Lung microvascular endothelial cell (primary cell): Measurements from ENCODE around the gene TTLL10. TPM values are rescaled to one million over a fixed set of nuclear protein-coding genes. Genes with fewer than 3 reads are reported as not detected.

Source experiments
- DNase-seq, 2 donors: peaks; one replicate each; pipeline versions ENCODE4 v3.0.0 to v3.0.0-alpha.2; 2010; ENCODE audit warnings: low read depth in 2 of 2
- total RNA-seq: library from RNA; depleted of rRNA; stranded (reverse); fragments of >200 nt; gene quantifications from 2 replicates; pipeline ENCODE4 v1.2.1, GENCODE V29; 2014

The TTLL10 gene, protein sequence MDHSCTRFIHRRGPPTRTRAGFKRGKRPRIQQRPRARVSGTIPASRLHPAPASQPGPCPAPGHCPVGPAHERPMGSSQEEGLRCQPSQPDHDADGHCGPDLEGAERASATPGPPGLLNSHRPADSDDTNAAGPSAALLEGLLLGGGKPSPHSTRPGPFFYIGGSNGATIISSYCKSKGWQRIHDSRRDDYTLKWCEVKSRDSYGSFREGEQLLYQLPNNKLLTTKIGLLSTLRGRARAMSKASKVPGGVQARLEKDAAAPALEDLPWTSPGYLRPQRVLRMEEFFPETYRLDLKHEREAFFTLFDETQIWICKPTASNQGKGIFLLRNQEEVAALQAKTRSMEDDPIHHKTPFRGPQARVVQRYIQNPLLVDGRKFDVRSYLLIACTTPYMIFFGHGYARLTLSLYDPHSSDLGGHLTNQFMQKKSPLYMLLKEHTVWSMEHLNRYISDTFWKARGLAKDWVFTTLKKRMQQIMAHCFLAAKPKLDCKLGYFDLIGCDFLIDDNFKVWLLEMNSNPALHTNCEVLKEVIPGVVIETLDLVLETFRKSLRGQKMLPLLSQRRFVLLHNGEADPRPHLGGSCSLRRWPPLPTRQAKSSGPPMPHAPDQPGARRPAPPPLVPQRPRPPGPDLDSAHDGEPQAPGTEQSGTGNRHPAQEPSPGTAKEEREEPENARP
- not detected in 2 replicates for total RNA-seq

DNA sequence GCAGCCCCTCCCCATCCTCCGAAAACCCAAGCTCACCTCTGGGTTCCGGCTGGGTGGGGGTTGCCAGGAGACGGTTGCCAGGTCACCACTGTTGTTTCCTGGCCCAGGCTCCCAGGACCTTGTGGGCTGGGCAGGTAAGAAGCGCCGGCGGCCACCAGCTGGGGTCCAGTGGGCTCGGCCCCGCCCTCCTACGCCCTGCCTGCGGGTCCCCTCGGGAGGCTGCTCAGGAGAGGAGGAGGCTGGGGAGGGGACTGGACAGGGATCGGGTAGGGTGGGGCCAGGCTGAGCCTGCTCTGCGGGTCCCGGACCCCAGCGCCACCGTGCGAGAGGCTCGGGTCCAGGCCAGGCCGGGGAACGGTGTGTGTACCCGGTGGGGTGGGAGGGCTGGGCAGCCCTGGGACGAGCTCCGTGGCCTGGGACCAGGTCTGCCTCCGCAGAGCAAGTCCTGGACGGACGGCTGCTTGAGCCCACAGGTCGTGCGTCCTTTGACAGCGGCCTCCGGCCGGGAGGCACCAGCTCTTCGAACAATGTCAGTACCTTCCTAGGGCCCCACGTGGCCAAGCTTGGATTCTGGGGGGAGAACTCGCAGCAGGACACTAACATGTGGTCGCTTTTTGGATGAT is at the start of gene TTLL10:
TTLL10 (plus strand) TSS at position 88 of the 623 bp plus-strand sequence. CDS start 5,336 bp downstream, outside the sequence.
- DNase-seq, result peak in 1 of 2 donors; percentile 14

DNA sequence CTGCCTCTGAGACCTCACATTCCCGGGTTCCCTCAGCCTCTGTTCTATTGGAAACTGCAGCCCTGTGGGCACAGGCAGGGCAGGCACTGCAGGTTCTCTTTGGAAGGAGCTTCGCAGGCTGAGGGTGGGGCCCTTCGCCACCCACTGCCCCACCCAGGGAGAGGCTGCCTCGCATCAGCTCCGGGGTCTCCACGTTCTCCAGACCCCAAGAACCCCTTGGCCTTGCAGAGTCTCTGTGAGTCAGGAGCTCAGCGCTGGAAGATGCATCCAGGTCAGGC is 49.2 kb upstream of the TTLL10 start:
- DNase-seq, result no peak

DNA sequence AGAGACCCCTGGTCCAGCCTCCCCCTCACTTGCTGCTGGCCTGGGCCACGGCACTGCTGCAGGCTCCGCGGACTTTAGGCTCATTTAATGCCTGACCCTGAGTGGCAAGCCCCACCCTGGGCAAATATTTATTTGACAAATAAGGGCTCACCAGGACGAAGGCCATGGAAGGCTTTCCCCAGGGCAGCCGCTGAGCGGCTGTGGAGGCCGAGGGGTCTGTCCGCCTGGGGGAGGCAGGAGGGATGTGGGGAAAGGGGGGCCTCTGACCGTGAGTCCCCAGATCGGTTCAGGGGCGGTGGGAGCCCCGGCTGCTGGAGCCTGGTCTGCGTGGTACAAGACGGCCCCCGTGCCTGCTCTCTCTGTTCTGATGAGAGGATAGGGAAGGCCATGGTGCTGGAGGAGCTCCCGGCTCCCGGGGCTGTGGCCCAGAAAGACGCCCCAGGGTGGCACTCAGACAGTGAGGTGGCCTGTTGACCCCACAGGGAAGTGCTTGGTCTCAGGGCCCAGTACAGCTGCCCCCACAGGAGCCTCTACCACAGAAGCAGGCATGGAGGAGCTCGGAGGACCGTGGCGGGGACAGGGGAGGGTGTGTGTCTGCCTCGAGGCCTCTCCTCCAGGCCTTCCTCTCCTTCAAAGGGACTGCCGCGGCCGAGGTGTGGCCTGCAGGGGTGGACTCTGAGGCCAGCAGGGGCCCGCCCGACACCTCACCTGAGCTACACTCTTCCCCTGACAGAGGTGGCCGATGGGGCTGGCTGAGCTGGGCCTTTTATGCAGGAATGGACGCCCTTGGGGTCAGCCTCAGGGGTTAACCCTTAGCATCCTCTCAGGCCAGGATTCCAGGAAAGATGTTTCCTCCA is 48.7 kb upstream of the TTLL10 start:
- DNase-seq, result no peak

DNA sequence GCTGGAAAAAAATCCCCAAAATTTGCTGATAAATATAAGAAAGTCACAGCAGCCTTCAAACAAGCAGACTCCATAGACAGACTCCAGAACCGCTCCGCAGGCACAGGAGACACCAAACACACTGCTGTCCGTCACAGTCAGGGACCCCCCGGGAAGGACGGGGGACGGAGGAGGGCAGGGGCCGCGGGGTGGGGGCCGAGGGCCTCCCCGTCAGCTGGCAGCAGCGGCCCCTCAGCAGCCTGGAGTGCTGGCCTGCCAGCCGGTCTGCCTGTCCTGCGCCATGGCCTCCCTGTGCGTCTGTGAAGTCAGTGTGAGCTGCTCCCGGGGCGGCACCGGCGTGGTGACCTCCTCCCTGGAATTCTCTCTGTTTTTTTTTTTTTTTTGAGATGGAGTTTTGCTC is 47.7 kb upstream of the TTLL10 start:
- no peak for DNase-seq

DNA sequence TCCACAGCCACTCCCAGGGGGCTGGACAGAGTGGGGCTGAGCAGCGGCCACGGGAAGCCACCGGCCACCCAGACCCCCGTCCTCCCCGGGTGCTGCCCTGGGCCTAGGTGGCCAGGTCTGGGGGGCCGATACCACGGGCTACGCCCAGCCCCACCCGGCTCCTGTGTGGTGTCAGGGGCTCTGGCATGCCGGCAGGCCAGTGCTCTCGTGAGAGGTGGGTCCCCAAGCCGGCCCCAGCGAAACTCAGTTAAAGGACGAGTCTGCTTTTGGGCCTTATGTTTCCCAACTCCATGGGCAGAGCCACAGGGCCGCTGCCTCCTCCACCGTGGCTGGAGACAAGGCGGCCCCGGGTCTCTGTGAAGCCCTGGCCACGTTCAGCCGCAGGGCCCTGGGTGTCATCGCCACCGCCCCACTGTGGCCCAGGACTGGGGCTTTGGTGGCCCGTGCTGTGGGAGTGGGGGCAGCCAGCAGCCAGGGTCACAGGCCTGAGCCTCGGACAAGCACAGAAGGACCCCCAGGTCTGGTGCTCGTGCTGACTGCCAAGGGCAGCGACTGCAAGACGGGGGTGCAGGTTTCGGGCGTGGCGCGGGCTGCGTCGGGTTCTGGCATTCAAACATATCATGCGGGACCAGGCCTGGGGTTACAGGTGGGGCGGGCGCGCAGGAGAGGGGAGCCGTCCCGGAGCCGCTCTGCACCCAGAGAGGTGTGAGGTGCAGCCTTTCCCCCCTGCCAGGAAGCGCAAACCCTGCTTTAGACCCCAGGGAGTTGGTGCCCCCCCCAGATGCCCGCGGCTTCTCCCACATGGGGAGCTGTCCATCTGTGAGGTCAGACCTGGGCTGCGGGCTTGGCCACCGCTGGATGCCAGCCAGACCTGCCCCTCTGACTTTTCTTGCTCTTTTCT is 45.9 kb upstream of the TTLL10 start:
- DNase-seq, result no peak

DNA sequence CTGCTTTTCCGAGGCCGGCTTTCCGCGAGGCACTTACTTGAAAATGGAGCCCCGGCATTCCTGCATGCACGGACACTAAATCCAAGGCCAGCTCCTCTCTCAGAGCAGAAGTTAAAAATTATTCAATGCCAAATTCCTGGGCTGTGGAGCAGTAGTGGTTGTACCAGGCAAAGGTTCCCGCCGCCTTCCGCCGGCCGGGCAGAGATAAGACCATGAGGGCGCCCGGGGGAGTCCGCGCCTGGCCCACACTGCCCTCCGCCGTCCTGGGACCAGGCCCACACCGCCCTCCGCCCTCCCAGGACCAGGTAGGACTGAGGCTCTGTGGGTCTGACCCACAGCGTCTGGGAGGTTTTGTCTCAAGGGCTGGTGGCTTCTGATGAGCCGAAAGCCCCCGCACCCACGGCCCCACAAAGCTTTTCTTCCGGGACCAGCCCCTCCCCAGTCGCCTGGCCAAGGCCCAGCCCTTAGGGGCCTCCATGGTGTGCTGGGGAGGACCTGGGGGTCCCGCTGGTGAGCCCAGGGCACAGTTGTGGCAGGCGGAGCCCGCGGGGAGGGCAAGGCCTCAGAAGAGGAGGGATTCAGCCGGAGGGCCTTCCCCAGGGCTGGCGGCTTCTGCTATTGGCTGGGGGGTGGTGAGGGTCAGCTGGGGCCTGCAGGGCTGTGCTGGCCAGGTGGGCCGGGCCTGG is 45.1 kb upstream of the TTLL10 start:
- no peak for DNase-seq

DNA sequence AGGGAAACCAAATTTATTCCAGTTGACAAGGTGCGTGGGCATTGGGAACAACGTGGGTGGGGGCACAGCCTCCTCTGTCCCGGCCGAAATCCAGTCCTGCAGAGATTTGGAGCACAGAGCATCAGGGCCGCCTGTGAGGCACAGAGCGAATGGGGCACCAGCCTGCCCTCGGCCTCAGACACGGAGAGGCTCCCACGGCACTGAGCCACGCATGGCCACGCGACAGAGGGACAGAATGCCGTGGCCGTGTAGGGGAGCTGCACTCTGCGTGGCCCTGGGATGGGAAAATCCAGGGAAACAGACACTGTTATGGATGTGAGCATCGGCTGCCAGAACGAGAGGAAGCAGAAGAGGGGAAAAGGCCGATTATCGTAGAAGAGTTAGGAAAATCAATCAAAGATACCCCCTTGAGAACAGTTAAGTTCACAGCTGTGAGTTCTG is 44.3 kb upstream of the TTLL10 start:
- no peak for DNase-seq

DNA sequence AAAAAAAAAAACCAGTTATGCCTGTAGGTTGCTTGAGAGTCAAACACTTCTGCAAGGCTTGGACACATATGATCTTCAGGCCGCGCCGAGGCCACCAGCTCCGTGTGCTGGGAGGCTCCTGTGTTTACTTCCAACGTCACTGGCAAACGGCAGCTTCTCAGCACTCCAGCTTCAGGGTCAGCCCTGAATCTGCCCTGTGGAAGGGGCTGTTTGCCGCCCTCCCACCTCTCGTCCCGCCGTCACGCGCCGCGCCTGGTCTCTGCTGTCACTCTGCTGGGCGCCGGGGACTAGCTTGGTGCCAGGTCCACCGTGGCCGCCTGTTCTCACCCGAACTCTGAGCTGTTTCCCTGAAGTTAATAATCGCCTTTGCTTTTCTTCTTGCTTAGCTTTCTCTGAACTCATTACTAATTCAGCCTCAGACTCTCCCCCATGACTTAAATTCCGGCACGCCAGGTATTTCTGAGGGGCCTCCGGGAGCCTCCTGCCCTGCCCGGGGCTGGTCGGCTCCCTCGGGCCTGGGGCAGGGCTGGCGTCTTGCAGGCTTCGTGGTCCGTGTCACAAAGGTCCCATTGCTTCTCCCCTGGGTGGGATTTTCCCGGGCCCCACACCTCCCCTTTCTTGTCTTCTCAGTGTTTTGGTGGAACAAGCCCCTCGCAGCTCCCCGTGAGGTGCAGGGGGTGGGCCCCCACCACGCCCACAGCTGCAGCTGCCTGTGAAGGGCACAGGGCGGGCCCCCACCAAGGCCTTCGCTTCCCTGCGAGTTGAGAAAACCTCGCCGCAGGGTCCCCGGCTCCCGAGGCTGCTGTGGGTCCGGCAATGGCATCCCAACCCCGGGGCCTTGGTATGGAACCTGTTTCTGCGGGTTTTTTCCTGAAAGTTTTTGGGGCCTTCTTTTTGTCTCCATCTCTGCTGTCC is 43.2 kb upstream of the TTLL10 start:
- DNase-seq, result no peak

DNA sequence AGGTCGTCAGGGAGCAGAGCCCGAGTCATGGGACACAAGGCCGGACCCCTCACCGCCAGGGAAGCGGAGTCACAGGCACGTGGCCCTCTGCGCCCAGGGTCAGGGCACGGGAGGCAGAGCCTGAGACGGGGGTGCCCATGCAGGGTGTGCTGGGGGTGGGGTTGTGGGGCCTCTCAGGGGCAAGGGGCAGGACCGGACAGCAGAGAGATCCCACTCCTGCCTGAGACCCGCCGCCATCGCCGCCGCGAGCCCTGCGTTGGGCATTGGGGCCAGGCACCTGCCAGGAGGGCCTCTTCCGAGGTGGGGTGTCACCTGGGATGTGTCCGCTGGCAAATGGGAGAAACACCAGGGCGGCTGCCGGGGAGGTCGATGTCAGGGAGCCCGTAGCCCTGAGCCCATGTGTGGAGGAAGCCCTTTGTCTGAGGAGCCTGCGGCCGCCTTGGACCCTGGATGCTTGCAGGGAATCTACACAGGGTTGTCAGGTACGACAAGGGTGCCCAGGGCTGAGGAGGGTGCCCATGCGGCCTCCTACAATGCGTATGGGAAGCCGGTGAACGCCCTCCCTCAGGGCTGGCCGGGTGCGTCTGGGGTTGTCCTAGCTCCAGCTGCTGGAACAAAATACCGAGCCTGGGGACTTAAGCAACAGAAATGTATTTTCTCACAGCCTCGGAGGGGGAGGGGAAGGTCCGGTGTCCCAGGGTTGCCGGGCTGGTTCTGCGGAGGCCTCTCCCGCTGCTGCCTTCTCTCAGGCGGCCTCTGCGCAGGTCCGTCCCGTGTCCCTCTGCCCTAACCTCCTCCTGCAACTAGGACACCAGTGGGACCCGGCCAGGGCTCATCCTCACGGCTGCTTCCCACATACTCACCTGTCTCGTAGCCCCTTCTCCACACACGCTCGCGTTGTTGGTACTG is 41.4 kb upstream of the TTLL10 start:
- no peak for DNase-seq

DNA sequence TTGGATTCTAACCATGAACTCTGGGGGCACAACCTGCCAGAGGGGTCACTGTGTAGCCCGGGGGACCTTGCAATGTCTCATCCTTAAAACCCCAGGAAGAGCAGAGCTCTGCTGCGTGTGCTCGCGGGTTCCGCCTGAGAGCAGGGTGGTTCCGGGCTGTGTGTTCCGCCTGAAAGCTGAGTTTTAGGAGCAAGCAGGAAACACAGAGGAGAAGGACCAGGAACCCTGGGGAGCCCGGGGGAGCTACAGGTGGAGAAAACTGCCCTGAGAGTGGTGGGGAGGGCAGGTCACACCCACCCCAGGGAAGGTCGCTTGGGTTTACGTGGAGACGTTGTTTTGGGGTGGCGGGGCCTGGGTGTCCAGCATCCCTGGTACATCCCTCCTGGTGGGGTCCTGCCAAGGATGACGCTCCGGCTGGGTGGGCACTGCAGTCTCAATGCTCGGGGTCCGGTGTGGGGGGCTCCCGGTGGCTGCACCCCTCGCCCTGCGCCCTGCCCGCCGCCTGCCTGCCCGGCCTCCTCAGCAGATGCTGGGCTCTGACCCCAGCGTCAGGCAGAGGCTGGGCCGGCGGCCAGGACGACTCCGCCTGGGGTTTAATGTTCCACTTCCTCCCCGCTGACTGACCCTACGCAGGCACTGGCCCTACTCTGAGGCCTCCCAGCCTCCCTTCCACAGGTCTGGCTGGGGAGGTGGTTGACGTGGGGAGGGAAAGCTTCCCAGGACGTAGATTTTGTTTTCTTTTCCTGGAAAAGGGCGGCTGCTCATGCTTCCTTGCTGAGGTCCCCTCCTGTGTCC is 40.5 kb upstream of the TTLL10 start:
- DNase-seq, result peak; percentile 31 to 43

DNA sequence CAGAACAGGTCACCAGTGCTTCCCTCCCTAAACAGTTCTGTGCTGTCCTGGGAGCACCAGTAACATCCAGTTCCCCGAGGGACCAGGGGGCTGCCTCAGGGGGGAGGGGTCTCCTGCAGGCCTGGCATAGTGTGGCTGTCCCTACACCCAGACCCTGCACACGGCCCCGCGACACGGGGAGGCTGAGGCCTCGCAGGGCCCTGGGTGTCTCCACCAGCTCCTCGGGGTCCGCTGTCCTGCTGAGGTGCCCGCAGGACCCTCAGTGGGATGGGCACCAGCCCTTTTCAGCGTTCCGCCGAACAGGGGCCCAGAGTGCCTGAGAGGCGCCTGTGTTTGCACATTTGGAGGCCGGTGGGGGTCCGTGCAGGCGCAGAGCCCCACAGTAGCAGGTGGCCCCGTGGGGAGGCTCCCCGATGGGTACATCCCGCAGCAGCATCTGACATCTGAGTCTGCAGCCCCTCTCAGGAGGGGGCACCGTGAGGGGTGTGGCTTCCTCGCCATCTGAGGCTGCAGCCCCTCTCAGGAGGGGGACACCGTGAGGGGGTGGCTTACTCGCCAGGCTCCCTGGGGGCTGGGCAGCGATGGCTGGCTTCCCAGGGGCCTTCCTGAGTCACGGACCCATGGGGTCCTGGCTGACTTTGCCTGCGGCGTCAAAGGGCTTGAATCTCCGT is 39.2 kb upstream of the TTLL10 start:
- DNase-seq, result no peak

DNA sequence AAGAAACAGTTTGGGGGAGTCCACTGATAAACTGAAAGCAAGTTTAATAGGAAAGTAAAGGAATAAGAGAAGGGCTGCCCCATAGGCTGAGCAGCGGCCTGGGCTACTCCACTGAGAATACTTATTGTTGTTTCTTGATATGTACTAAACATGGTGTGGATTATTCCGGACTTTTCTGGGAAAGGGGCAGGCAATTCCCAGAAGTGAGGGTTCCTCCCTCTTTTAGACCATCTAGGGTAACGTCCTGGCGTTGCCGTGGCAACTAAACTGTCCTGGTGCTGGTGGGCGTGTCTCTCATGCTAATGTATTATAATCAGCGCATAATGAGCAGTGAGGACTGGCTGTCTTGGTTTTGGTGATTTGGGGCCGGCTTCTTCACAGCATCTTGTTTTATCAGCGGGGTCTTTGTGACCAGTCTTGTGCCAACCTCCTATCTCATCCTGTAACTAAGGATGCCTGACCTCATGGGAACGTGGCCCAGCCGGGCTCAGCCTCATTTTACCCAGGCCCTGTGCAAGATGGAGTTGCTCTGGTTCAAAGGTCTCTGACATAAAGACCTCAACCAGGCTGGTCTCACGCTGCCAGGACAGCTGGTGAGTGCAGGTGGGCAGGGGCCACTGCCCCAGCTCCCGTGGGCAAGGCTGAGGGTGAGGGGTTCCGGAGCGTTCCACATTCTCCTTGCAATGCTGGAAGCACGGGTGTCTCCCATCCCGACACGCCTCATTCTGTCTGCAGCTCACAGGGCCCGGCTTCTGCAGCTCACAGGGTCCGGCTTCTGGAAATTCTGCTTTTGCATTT is 38.1 kb upstream of the TTLL10 start:
- DNase-seq, result no peak

DNA sequence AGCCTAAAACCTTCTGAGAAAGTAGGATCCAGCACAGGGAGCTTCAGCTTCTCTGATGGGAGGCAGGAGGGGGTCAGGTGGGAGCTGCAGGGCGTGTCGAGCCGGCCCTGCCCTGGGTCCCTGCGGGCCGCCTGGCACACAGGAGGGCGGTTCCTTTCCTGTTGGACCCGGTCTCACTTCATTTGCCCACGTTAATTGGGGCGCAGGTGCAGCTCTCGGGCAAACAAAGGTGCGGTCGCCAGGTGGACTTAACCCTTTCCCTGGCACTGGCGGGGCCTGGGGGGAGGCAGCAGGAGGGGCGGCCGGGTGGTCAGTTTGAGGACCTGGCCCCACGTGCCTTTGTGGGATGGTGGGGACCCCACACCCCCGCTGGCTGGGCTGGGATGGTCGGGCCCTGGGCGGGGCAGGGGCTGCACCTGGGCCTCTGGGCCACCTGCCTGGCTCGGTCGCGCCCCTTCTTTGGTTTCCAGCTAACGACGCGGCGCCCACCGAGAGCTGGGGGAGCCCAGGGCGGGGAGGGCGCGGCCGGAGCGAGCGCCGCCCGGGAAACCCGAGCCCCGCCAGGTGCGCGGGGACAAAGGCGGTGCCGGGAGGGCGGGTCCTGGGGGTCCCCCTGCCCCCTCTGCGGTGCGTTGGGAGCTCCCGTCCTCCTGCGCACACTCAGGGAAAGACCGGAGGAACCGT is 37.0 kb upstream of the TTLL10 start:
- DNase-seq, result no peak

DNA sequence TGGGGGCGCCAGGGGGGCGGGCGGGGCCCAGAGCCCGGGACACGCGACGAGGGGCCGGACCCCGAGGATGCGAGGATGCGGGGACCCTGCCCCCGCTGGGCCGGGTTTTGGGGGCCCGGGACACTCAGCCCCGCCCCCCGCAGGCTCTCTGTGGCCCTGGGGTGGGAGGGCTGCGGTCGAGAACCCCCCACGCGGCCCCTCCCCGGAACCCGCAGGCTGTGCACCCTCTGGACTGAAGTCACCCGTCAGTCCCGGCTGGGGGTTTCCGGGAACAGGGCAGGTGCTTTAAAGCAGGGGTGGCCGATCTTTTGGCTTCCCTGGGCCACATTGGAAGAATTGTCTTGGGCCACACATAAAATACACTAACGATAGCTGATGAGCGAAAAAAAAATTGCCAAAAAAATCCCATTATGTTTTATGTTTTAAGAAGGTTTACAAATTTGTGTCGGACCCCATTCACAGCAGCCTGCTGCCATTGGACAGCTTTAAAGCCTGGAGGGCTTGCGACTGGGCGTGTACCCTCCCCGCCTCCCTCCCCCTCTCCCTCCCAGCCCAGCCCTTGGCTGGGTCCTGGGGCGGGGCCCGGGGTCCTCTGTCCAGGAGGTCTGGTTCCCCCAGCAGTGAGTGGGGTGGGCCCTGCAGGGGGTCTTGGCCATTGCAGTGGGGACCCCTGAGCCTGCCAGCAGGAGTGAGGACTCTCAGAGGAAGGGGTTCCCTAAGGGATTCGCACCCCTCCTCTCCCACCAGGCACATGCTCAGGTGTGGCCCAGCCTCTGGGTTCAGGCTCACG is 36.2 kb upstream of the TTLL10 start:
- DNase-seq, result no peak
